ENCODE results near the gene GABRR3.

GABRR3 gene

DNA sequence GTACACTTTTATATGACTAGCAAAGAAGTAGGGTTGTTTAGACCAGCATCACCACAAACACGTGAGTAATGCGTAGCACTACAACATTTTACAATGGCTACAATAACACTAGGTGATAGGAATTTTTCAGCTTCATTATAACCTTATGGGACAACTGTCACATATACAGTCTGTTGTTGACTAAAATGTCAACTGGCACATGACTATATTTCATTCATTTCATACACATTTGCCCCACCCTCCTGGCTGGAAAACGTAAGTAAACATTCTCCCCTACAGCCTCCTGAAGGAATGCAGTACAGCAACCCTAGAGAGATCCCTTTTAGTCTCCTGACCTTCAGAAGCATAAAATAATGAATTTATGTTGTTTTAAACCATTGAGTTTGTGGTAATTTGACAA, 79.1 kb downstream of the GABRR3 start:
- TF ChIP-seq CTCF (IDR thresholded peaks at IDR 0.05; ENCODE audit: control insufficient read depth, insufficient read depth, low read depth, low read length, missing control alignments), result no peak
- no peak for DNase-seq (ENCODE audit: low read depth)
- H3K4me3 ChIP-seq (ENCODE audit: control insufficient read depth, low read depth, low read length), result no peak overlapping the region

DNA sequence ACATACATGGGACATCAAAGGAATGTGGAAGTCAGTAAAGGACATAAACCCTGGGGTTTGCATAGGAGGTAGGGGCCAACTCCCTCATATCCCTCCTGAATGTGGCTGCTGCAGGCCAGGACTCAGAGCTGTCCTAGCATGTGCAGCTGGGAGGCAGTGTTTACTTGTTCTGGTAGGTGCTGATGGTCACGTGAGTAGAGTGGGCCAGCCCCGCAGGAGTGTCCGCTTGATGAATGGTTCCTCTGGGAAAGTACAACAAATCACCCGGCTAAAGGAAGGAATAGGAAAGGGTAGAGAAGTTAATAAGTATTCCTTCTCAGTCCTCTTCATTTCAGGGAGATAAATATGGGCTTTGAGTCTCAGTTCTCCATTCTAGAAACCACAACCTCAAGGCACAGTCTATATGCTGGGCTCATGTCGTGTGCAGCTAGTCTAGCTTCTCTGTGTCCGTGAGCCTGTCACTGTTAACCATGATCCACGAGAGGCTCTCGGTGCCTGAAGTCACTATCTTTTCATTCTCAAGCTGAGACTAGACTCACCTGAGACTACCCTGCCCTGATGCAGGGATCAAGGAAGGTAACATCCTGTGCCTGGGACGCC, 80.8 kb downstream of the GABRR3 start:
- no peak for DNase-seq (ENCODE audit: low read depth)
- no peak overlapping the region for H3K4me3 ChIP-seq (ENCODE audit: control insufficient read depth, low read depth, low read length)
- no peak for TF ChIP-seq CTCF (IDR thresholded peaks at IDR 0.05; ENCODE audit: control insufficient read depth, insufficient read depth, low read depth, low read length, missing control alignments)

DNA sequence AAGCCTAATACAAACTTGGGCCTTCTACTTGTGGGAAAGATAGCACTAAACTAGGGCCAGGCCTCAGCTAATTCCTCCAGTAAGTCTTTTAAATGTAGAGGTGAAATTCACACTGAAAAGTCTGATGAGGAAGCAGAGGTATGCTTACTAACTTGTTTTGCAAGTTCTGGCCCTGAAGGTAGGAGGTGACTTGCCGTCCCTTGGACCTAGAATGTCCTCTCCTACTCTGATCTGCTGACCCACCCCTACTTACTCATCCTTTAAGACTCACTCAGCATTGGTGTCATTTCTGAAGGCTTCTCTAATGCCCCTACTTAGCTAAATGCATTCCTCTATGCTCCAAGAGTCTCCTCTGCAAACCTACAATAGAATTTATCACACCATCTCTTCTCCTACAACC, 82.2 kb downstream of the GABRR3 start:
- TF ChIP-seq CTCF (IDR thresholded peaks at IDR 0.05; ENCODE audit: control insufficient read depth, insufficient read depth, low read depth, low read length, missing control alignments), result no peak
- H3K4me3 ChIP-seq (ENCODE audit: control insufficient read depth, low read depth, low read length), result no peak overlapping the region
- no peak for DNase-seq (ENCODE audit: low read depth)

- no peak overlapping the region for H3K4me3 ChIP-seq (ENCODE audit: control insufficient read depth, low read depth, low read length)
- peak; percentile 33 for DNase-seq (ENCODE audit: low read depth)
- TF ChIP-seq CTCF (IDR thresholded peaks at IDR 0.05; ENCODE audit: control insufficient read depth, insufficient read depth, low read depth, low read length, missing control alignments), result no peak
Observed at GRCh38 chr3:97952280-97952679, 82.8 kb downstream of the GABRR3 start.

- no peak for DNase-seq (ENCODE audit: low read depth)
- H3K4me3 ChIP-seq (ENCODE audit: control insufficient read depth, low read depth, low read length), result no peak overlapping the region
- TF ChIP-seq CTCF (IDR thresholded peaks at IDR 0.05; ENCODE audit: control insufficient read depth, insufficient read depth, low read depth, low read length, missing control alignments), result no peak
Observed at GRCh38 chr3:97950360-97950759, 84.8 kb downstream of the GABRR3 start.

- TF ChIP-seq CTCF (IDR thresholded peaks at IDR 0.05; ENCODE audit: control insufficient read depth, insufficient read depth, low read depth, low read length, missing control alignments), result no peak
- H3K4me3 ChIP-seq (ENCODE audit: control insufficient read depth, low read depth, low read length), result no peak overlapping the region
- DNase-seq (ENCODE audit: low read depth), result no peak
Observed at GRCh38 chr3:97949743-97950142, 85.4 kb downstream of the GABRR3 start.

DNA sequence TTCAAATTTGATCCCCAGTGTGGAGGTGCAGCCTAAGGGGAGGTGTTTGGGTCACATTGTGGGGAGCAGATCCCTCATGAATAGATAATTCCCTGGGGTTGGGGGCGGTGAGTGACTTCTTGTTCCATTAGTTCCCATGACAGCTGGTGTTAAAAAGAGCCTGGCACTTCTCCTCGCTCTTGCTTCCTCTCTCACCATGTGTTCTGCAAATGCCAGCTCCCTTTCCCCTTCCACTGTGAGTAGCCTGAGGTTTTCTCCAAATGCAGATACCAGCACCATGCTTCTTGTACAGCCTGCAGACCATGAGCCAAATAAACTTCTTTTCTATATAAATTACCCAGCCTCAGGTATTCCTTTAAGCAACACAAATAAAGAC, 86.0 kb downstream of the GABRR3 start:
- DNase-seq (ENCODE audit: low read depth), result no peak
- H3K4me3 ChIP-seq (ENCODE audit: control insufficient read depth, low read depth, low read length), result no peak overlapping the region
- TF ChIP-seq CTCF (IDR thresholded peaks at IDR 0.05; ENCODE audit: control insufficient read depth, insufficient read depth, low read depth, low read length, missing control alignments), result no peak

Measured in AG09309 (cell line).